ENCODE measurements around the gene MBP. TPM values are rescaled to one million over a fixed set of nuclear protein-coding genes. Genes with fewer than 3 reads are reported as not detected.

MBP gene
- polyA plus RNA-seq, 1 donor: 28.8 TPM

GRCh38 chr18:77166523-77166922, 33.9 kb upstream of the MBP start:
- peaks cover 15% of the 10 kb centered on the region for H3K27me3 ChIP-seq (ENCODE audit: control insufficient read depth, insufficient read depth, low read length)
- H3K4me3 ChIP-seq (ENCODE audit: low read length): no peak overlapping the region
- no peaks in the 10 kb centered on the region for H3K9me3 ChIP-seq (ENCODE audit: control insufficient read depth, low read depth, low read length)
- WGBS (ENCODE audit: insufficient coverage, low lambda C conversion rate): no CpG with 5 or more reads among the region's 11 CpGs
- no peaks in the 10 kb centered on the region for H3K36me3 ChIP-seq (ENCODE audit: control insufficient read depth, insufficient read depth, low read length)
- no peak for DNase-seq
- H3K4me1 ChIP-seq (ENCODE audit: control insufficient read depth, insufficient read depth, low read length): no peaks in the 10 kb centered on the region
- H3K27ac ChIP-seq (ENCODE audit: low read length): no peak overlapping the region

- Histone ChIP-seq H3K4me1 (ENCODE audit: control insufficient read depth, insufficient read depth, low read length) (no peaks in the 10 kb centered on the region), H3K9me3 (ENCODE audit: control insufficient read depth, low read depth, low read length) (no peaks in the 10 kb centered on the region), H3K36me3 (ENCODE audit: control insufficient read depth, insufficient read depth, low read length) (no peaks in the 10 kb centered on the region), H3K27me3 (ENCODE audit: control insufficient read depth, insufficient read depth, low read length) (peaks cover 15% of the 10 kb centered on the region), H3K27ac (ENCODE audit: low read length) (no peak overlapping the region), H3K4me3 (ENCODE audit: low read length) (no peak overlapping the region)
- no CpG with 5 or more reads among the region's 19 CpGs for WGBS (ENCODE audit: insufficient coverage, low lambda C conversion rate)
- no peak for DNase-seq
Observed at GRCh38 chr18:77165503-77166188, 33.1 kb upstream of the MBP start.

- no peak for DNase-seq
- no CpG with 5 or more reads among the region's 20 CpGs for WGBS (ENCODE audit: insufficient coverage, low lambda C conversion rate)
- no peaks in the 10 kb centered on the region for H3K9me3 ChIP-seq (ENCODE audit: control insufficient read depth, low read depth, low read length)
- no peaks in the 10 kb centered on the region for H3K36me3 ChIP-seq (ENCODE audit: control insufficient read depth, insufficient read depth, low read length)
- no peak overlapping the region for H3K27ac ChIP-seq (ENCODE audit: low read length)
- H3K27me3 ChIP-seq (ENCODE audit: control insufficient read depth, insufficient read depth, low read length): peaks cover 19% of the 10 kb centered on the region
- no peaks in the 10 kb centered on the region for H3K4me1 ChIP-seq (ENCODE audit: control insufficient read depth, insufficient read depth, low read length)
- H3K4me3 ChIP-seq (ENCODE audit: low read length): no peak overlapping the region
Observed at GRCh38 chr18:77164763-77165485, 32.3 kb upstream of the MBP start.

- Histone ChIP-seq H3K27ac (ENCODE audit: low read length) (no peak overlapping the region), H3K4me1 (ENCODE audit: control insufficient read depth, insufficient read depth, low read length) (no peaks in the 10 kb centered on the region), H3K4me3 (ENCODE audit: low read length) (no peak overlapping the region), H3K36me3 (ENCODE audit: control insufficient read depth, insufficient read depth, low read length) (no peaks in the 10 kb centered on the region), H3K9me3 (ENCODE audit: control insufficient read depth, low read depth, low read length) (no peaks in the 10 kb centered on the region), H3K27me3 (ENCODE audit: control insufficient read depth, insufficient read depth, low read length) (peaks cover 19% of the 10 kb centered on the region)
- DNase-seq: no peak
- WGBS (ENCODE audit: insufficient coverage, low lambda C conversion rate): no CpG with 5 or more reads among the region's 13 CpGs
Observed at GRCh38 chr18:77164026-77164425, 31.4 kb upstream of the MBP start.

- no CpG with 5 or more reads among the region's 8 CpGs for WGBS (ENCODE audit: insufficient coverage, low lambda C conversion rate)
- H3K36me3 ChIP-seq (ENCODE audit: control insufficient read depth, insufficient read depth, low read length): no peaks in the 10 kb centered on the region
- H3K4me3 ChIP-seq (ENCODE audit: low read length): no peak overlapping the region
- no peak overlapping the region for H3K27ac ChIP-seq (ENCODE audit: low read length)
- no peaks in the 10 kb centered on the region for H3K4me1 ChIP-seq (ENCODE audit: control insufficient read depth, insufficient read depth, low read length)
- peaks cover 19% of the 10 kb centered on the region for H3K27me3 ChIP-seq (ENCODE audit: control insufficient read depth, insufficient read depth, low read length)
- DNase-seq: no peak
- H3K9me3 ChIP-seq (ENCODE audit: control insufficient read depth, low read depth, low read length): no peaks in the 10 kb centered on the region
Observed at GRCh38 chr18:77162580-77162979, 30.0 kb upstream of the MBP start.

- H3K4me3 ChIP-seq (ENCODE audit: low read length): no peak overlapping the region
- no peaks in the 10 kb centered on the region for H3K9me3 ChIP-seq (ENCODE audit: control insufficient read depth, low read depth, low read length)
- no peaks in the 10 kb centered on the region for H3K36me3 ChIP-seq (ENCODE audit: control insufficient read depth, insufficient read depth, low read length)
- H3K27ac ChIP-seq (ENCODE audit: low read length): no peak overlapping the region
- H3K27me3 ChIP-seq (ENCODE audit: control insufficient read depth, insufficient read depth, low read length): peaks cover 19% of the 10 kb centered on the region
- no CpG with 5 or more reads among the region's 5 CpGs for WGBS (ENCODE audit: insufficient coverage, low lambda C conversion rate)
- no peak for DNase-seq
- no peaks in the 10 kb centered on the region for H3K4me1 ChIP-seq (ENCODE audit: control insufficient read depth, insufficient read depth, low read length)
Observed at GRCh38 chr18:77161961-77162360, 29.4 kb upstream of the MBP start.

- WGBS (ENCODE audit: insufficient coverage, low lambda C conversion rate): 100% methylated on average over 1 of the region's 7 CpGs
Observed at GRCh38 chr18:77161383-77161782, 28.8 kb upstream of the MBP start.

GRCh38 chr18:77160515-77160914, 27.9 kb upstream of the MBP start:
- WGBS (ENCODE audit: insufficient coverage, low lambda C conversion rate): no CpG with 5 or more reads among the region's 11 CpGs
- Histone ChIP-seq H3K36me3 (ENCODE audit: control insufficient read depth, insufficient read depth, low read length) (no peaks in the 10 kb centered on the region), H3K27me3 (ENCODE audit: control insufficient read depth, insufficient read depth, low read length) (peaks cover 15% of the 10 kb centered on the region), H3K9me3 (ENCODE audit: control insufficient read depth, low read depth, low read length) (no peaks in the 10 kb centered on the region), H3K27ac (ENCODE audit: low read length) (no peak overlapping the region), H3K4me3 (ENCODE audit: low read length) (no peak overlapping the region), H3K4me1 (ENCODE audit: control insufficient read depth, insufficient read depth, low read length) (no peaks in the 10 kb centered on the region)
- no peak for DNase-seq

More at GRCh38 chr18:77161383-77161782, 28.8 kb upstream of the MBP start:
- Histone ChIP-seq H3K27me3 (ENCODE audit: control insufficient read depth, insufficient read depth, low read length) (peaks cover 19% of the 10 kb centered on the region), H3K4me3 (ENCODE audit: low read length) (no peak overlapping the region), H3K4me1 (ENCODE audit: control insufficient read depth, insufficient read depth, low read length) (no peaks in the 10 kb centered on the region), H3K36me3 (ENCODE audit: control insufficient read depth, insufficient read depth, low read length) (no peaks in the 10 kb centered on the region), H3K27ac (ENCODE audit: low read length) (no peak overlapping the region), H3K9me3 (ENCODE audit: control insufficient read depth, low read depth, low read length) (no peaks in the 10 kb centered on the region)
- no peak for DNase-seq

- 81% methylated on average over 4 of the region's 4 CpGs for WGBS (ENCODE audit: insufficient coverage, low lambda C conversion rate)
- Histone ChIP-seq H3K4me3 (ENCODE audit: low read length) (no peak overlapping the region), H3K27ac (ENCODE audit: low read length) (no peak overlapping the region), H3K36me3 (ENCODE audit: control insufficient read depth, insufficient read depth, low read length) (no peaks in the 10 kb centered on the region), H3K4me1 (ENCODE audit: control insufficient read depth, insufficient read depth, low read length) (no peaks in the 10 kb centered on the region), H3K9me3 (ENCODE audit: control insufficient read depth, low read depth, low read length) (peaks cover 3% of the 10 kb centered on the region), H3K27me3 (ENCODE audit: control insufficient read depth, insufficient read depth, low read length) (peaks cover 3% of the 10 kb centered on the region)
- DNase-seq: no peak
Observed at GRCh38 chr18:77157312-77157711, 24.7 kb upstream of the MBP start.

- H3K36me3 ChIP-seq (ENCODE audit: control insufficient read depth, insufficient read depth, low read length): no peaks in the 10 kb centered on the region
- H3K9me3 ChIP-seq (ENCODE audit: control insufficient read depth, low read depth, low read length): peaks cover 3% of the 10 kb centered on the region
- H3K4me1 ChIP-seq (ENCODE audit: control insufficient read depth, insufficient read depth, low read length): no peaks in the 10 kb centered on the region
- no peak for DNase-seq
- no peak overlapping the region for H3K4me3 ChIP-seq (ENCODE audit: low read length)
- no peaks in the 10 kb centered on the region for H3K27me3 ChIP-seq (ENCODE audit: control insufficient read depth, insufficient read depth, low read length)
- no CpG with 5 or more reads among the region's 17 CpGs for WGBS (ENCODE audit: insufficient coverage, low lambda C conversion rate)
- H3K27ac ChIP-seq (ENCODE audit: low read length): no peak overlapping the region
Observed at GRCh38 chr18:77155031-77155430, 22.4 kb upstream of the MBP start.

All from large intestine (tissue), 3 donors.